ENCODE results near the gene NBR1.

DNA sequence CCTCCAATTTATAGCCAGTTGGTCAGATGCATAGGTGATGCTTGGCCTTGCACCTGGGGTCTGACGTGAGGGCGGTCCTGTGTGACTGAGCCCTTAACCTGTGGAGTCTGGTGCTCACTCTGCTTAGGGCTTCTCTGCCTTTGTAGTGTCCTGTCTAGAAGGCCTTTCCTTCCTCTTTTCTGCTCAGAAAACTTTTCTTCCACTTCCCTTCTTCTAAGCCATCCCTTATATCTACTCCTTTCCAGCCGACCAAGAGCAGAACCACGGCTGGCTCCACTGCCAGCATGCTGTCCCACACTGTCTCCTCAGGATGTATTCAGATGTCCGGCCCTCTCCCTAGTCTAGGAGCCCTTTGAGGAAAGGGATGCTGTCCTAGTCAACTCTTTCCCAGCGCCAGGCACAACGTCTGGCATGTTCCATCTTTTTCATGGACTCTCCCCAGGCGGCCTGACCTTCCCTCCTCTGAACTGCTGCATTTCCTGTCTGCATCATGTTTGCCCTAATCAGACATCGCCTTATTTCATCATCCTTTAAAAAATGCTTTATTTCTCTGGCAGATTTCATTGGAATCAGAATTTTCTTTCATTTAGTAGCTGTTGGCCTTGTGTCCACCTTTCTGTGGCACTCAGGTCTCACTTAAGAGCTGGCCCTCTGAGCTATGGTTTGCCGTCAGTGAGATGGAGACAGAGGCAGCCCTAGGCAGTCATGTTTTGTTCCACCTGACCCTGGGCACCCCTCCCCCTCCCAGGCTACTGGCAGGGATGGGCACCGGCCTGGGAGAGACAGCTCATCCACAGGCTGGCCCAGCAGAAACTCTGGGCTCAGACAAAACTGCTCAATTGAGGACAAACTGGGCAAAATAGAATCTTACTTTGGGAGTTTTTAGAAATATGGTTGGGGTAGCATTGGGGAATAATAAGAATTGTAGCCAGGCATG lies 30.4 kb upstream of the NBR1 start:
- TF ChIP-seq, protein P1, sequence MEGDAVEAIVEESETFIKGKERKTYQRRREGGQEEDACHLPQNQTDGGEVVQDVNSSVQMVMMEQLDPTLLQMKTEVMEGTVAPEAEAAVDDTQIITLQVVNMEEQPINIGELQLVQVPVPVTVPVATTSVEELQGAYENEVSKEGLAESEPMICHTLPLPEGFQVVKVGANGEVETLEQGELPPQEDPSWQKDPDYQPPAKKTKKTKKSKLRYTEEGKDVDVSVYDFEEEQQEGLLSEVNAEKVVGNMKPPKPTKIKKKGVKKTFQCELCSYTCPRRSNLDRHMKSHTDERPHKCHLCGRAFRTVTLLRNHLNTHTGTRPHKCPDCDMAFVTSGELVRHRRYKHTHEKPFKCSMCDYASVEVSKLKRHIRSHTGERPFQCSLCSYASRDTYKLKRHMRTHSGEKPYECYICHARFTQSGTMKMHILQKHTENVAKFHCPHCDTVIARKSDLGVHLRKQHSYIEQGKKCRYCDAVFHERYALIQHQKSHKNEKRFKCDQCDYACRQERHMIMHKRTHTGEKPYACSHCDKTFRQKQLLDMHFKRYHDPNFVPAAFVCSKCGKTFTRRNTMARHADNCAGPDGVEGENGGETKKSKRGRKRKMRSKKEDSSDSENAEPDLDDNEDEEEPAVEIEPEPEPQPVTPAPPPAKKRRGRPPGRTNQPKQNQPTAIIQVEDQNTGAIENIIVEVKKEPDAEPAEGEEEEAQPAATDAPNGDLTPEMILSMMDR (IDR thresholded peaks at IDR 0.05 in 2 of 3, conservative IDR thresholded peaks at IDR 0.05 in 1 of 3; ENCODE audit: borderline replicate concordance in 1 of 3, insufficient read depth in 1 of 3, low read depth in 2 of 3, low read length in 2 of 3) = no peak
- TF ChIP-seq CEBPB (IDR thresholded peaks at IDR 0.05; ENCODE audit: low read depth) = no peak
- no peak for TF ChIP-seq TCF7L2 (IDR thresholded peaks at IDR 0.05; ENCODE audit: borderline replicate concordance, extremely low read depth, insufficient read depth, insufficient read length)
- no peak for TF ChIP-seq POLR2A (IDR thresholded peaks at IDR 0.05; ENCODE audit: borderline replicate concordance, extremely low read depth, insufficient read depth, insufficient read length)
- TF ChIP-seq REST (IDR thresholded peaks at IDR 0.05; ENCODE audit: low read depth) = no peak
- no peak for TF ChIP-seq EZH2 (IDR thresholded peaks at IDR 0.05)
- no peak for TF ChIP-seq SIN3A (IDR thresholded peaks at IDR 0.05; ENCODE audit: low read depth)
- TF ChIP-seq POLR2AphosphoS5 (IDR thresholded peaks at IDR 0.05; ENCODE audit: low read depth, low read length) = no peak
- no peak for TF ChIP-seq SP1 (IDR thresholded peaks at IDR 0.05; ENCODE audit: low read depth)
- TF ChIP-seq ATF3 (IDR thresholded peaks at IDR 0.05) = no peak
- TF ChIP-seq JUND (IDR thresholded peaks at IDR 0.05) = no peak
- TF ChIP-seq ZNF274 (IDR thresholded peaks at IDR 0.05; ENCODE audit: low read depth, low read length) = no peak
- TF ChIP-seq, protein P2, sequence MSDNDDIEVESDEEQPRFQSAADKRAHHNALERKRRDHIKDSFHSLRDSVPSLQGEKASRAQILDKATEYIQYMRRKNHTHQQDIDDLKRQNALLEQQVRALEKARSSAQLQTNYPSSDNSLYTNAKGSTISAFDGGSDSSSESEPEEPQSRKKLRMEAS (IDR thresholded peaks at IDR 0.05) = no peak
- no peak for TF ChIP-seq SRF (IDR thresholded peaks at IDR 0.05; ENCODE audit: low read depth)
